ENCODE data around the gene LAMA5. TPM values are rescaled to one million over a fixed set of nuclear protein-coding genes. Genes with fewer than 3 reads are reported as not detected.
A peak's percentile ranks its signal among the peaks of the same experiment; 100 is the strongest.

The LAMA5 gene
- total and polyA plus RNA-seq, 2 experiments from 2014 or later, result 71.3 to 252 TPM

GRCh38 chr20:62355878-62356588 lies 11.1 kb downstream of the LAMA5 start:
- H4K20me1 ChIP-seq (ENCODE audit: insufficient read depth, poor library complexity, severe bottlenecking), result peaks cover 6% of the 10 kb centered on the region
- no peaks in the 10 kb centered on the region for H3K9me2 ChIP-seq (replicated peaks; ENCODE audit: insufficient read depth)
- peaks cover 77% of the 10 kb centered on the region for H3K79me2 ChIP-seq
- no peak overlapping the region for H3K4me3 ChIP-seq
- no peak for DNase-seq (ENCODE audit: low spot score)
- no peaks in the 10 kb centered on the region for H3K27me3 ChIP-seq
- peak overlapping the region; percentile 67 for H3K4me2 ChIP-seq
- no peaks in the 10 kb centered on the region for H3K36me3 ChIP-seq (replicated peaks; ENCODE audit: insufficient read depth, low read depth)
- H3K4me1 ChIP-seq (ENCODE audit: insufficient read depth), result peaks cover 70% of the 10 kb centered on the region
- no peak for TF ChIP-seq EZH2phosphoT487 (IDR thresholded peaks at IDR 0.05; ENCODE audit: low read depth, severe bottlenecking, unreplicated experiment)
- TF ChIP-seq EZH2 (IDR thresholded peaks at IDR 0.05; ENCODE audit: borderline replicate concordance), result no peak
- TF ChIP-seq CTCF (IDR thresholded peaks at IDR 0.05; ENCODE audit: poor library complexity), result no peak
- no peak overlapping the region for H2AFZ ChIP-seq
- 55% methylated on average over 29 of the region's 29 CpGs for WGBS (ENCODE audit: low lambda C conversion rate, missing lambda C conversion rate)
- peak overlapping the region; percentile 95 for H3K27ac ChIP-seq
- no peaks in the 10 kb centered on the region for H3K9me3 ChIP-seq (ENCODE audit: low read depth)

- peaks cover 3% of the 10 kb centered on the region for H4K20me1 ChIP-seq (ENCODE audit: insufficient read depth, poor library complexity, severe bottlenecking)
- H3K36me3 ChIP-seq (replicated peaks; ENCODE audit: insufficient read depth, low read depth), result no peaks in the 10 kb centered on the region
- H3K9me3 ChIP-seq (ENCODE audit: low read depth), result no peaks in the 10 kb centered on the region
- TF ChIP-seq EZH2phosphoT487 (IDR thresholded peaks at IDR 0.05; ENCODE audit: low read depth, severe bottlenecking, unreplicated experiment) (no peak), EZH2 (IDR thresholded peaks at IDR 0.05; ENCODE audit: borderline replicate concordance) (no peak), CTCF (IDR thresholded peaks at IDR 0.05; ENCODE audit: poor library complexity) (no peak)
- no peaks in the 10 kb centered on the region for H3K27me3 ChIP-seq
- H3K4me2 ChIP-seq, result peak overlapping the region; percentile 67
- DNase-seq (ENCODE audit: low spot score), result peak; percentile 75
- no peaks in the 10 kb centered on the region for H3K9me2 ChIP-seq (replicated peaks; ENCODE audit: insufficient read depth)
- H3K4me3 ChIP-seq, result no peak overlapping the region
- H3K27ac ChIP-seq, result peak overlapping the region; percentile 95
- WGBS (ENCODE audit: low lambda C conversion rate, missing lambda C conversion rate), result 43% methylated on average over 11 of the region's 11 CpGs
- peaks cover 72% of the 10 kb centered on the region for H3K79me2 ChIP-seq
- H2AFZ ChIP-seq, result no peak overlapping the region
- peaks cover 70% of the 10 kb centered on the region for H3K4me1 ChIP-seq (ENCODE audit: insufficient read depth)
These were observed 11.6 kb downstream of the LAMA5 start for GRCh38 chr20:62355516-62355877.

- Histone ChIP-seq H4K20me1 (ENCODE audit: insufficient read depth, poor library complexity, severe bottlenecking) (peaks cover 3% of the 10 kb centered on the region), H3K9me3 (ENCODE audit: low read depth) (no peaks in the 10 kb centered on the region), H3K4me3 (no peak overlapping the region), H3K4me1 (ENCODE audit: insufficient read depth) (peaks cover 74% of the 10 kb centered on the region), H3K4me2 (peak overlapping the region; percentile 67), H3K27ac (peak overlapping the region; percentile 95), H3K79me2 (peaks cover 70% of the 10 kb centered on the region), H2AFZ (no peak overlapping the region), H3K27me3 (no peaks in the 10 kb centered on the region), H3K9me2 (replicated peaks; ENCODE audit: insufficient read depth) (no peaks in the 10 kb centered on the region), H3K36me3 (replicated peaks; ENCODE audit: insufficient read depth, low read depth) (no peaks in the 10 kb centered on the region)
- TF ChIP-seq EZH2 (IDR thresholded peaks at IDR 0.05; ENCODE audit: borderline replicate concordance) (no peak), CTCF (IDR thresholded peaks at IDR 0.05; ENCODE audit: poor library complexity) (no peak)
- WGBS (ENCODE audit: low lambda C conversion rate, missing lambda C conversion rate), result 62% methylated on average over 15 of the region's 16 CpGs
- DNase-seq (ENCODE audit: low spot score), result no peak
These were observed 12.2 kb downstream of the LAMA5 start for GRCh38 chr20:62354811-62355341.
